ENCODE results near the gene SUSD6. TPM values are rescaled to one million over a fixed set of nuclear protein-coding genes. Genes with fewer than 3 reads are reported as not detected.
A peak's percentile ranks its signal among the peaks of the same experiment; 100 is the strongest.
"Not testable (repeated sequence)": the region's sequence is repeated elsewhere in the genome, so short reads cannot be mapped to it uniquely, and the experiment has no call there.

The SUSD6 gene
- total and polyA plus RNA-seq, 2 donors from 2014 or later = 14.3 to 84.2 TPM

- Histone ChIP-seq H3K9ac (ENCODE audit: low read length in 3 of 3) (no peak overlapping the region), H3K27me3 (ENCODE audit: control insufficient read depth, insufficient read depth, low read length) (no peaks in the 10 kb centered on the region), H3K4me1 (ENCODE audit: control insufficient read depth in 2 of 3, insufficient read depth in 2 of 3, low read depth in 1 of 3, low read length in 3 of 3) (no peaks in the 10 kb centered on the region), H3K4me3 (ENCODE audit: low read length in 3 of 3) (no peak overlapping the region), H3K27ac (ENCODE audit: low read depth in 2 of 2, low read length in 2 of 2) (no peak overlapping the region), H3K9me3 (ENCODE audit: control insufficient read depth in 2 of 3, insufficient read depth in 1 of 3, low read length in 3 of 3) (no peaks in the 10 kb centered on the region), H3K36me3 (ENCODE audit: control insufficient read depth in 2 of 3, insufficient read depth in 3 of 3, low read length in 3 of 3) (no peaks in the 10 kb centered on the region)
- FAIRE-seq (no peak), DNase-seq (no peak)
- no peak for TF ChIP-seq CTCF (IDR thresholded peaks at IDR 0.05; ENCODE audit: borderline replicate concordance, extremely low read depth, insufficient read depth)
- intact Hi-C loops (cut with DNase I) = no loop called here
Measured at GRCh38 chr14:69595336-69595735, 16.1 kb upstream of the SUSD6 start.

DNA sequence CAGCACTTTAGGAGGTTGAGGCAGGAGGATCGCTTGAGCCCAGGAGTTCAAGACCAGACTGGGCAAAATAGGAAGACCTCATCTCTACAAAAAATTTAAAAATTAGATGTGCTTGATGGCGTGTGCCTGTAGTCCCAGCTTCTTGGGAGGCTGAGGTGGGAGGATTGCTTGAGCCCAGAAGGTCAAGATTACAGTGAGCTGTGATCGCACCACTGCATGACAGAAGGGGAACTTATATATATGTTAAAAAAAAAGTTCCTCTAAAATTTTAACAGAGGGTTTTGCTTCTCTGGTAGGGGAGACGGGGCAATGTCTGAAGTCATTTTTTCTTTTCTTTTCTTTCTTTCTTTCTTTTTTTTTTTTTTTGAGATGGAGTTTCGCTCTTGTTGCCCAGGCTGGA, 12.0 kb upstream of the SUSD6 start:
- H3K36me3 ChIP-seq (ENCODE audit: control insufficient read depth in 2 of 3, insufficient read depth in 3 of 3, low read length in 3 of 3); H3K4me3 ChIP-seq (ENCODE audit: low read length in 3 of 3); H3K27me3 ChIP-seq (ENCODE audit: control insufficient read depth, insufficient read depth, low read length); H3K4me1 ChIP-seq (ENCODE audit: control insufficient read depth in 2 of 3, insufficient read depth in 2 of 3, low read depth in 1 of 3, low read length in 3 of 3); DNase-seq; intact Hi-C loops (cut with DNase I); H3K27ac ChIP-seq (ENCODE audit: low read depth in 2 of 2, low read length in 2 of 2); FAIRE-seq; H3K9ac ChIP-seq (ENCODE audit: low read length in 3 of 3); H3K9me3 ChIP-seq (ENCODE audit: control insufficient read depth in 2 of 3, insufficient read depth in 1 of 3, low read length in 3 of 3): not testable (repeated sequence)

- no peaks in the 10 kb centered on the region for H3K36me3 ChIP-seq (ENCODE audit: control insufficient read depth in 2 of 3, insufficient read depth in 3 of 3, low read length in 3 of 3)
- FAIRE-seq (no peak), DNase-seq (no peak)
- no peak for TF ChIP-seq CTCF (IDR thresholded peaks at IDR 0.05; ENCODE audit: borderline replicate concordance, extremely low read depth, insufficient read depth)
- intact Hi-C loops (cut with DNase I) = no loop called here
- no peak overlapping the region for H3K4me3 ChIP-seq (ENCODE audit: low read length in 3 of 3)
- no peak overlapping the region for H3K9ac ChIP-seq (ENCODE audit: low read length in 3 of 3)
- H3K27ac ChIP-seq (ENCODE audit: low read depth in 2 of 2, low read length in 2 of 2) = no peak overlapping the region
- H3K4me1 ChIP-seq (ENCODE audit: control insufficient read depth in 2 of 3, insufficient read depth in 2 of 3, low read depth in 1 of 3, low read length in 3 of 3) = no peaks in the 10 kb centered on the region
- no peaks in the 10 kb centered on the region for H3K27me3 ChIP-seq (ENCODE audit: control insufficient read depth, insufficient read depth, low read length)
- H3K9me3 ChIP-seq (ENCODE audit: control insufficient read depth in 2 of 3, insufficient read depth in 1 of 3, low read length in 3 of 3) = no peaks in the 10 kb centered on the region
Measured at GRCh38 chr14:69600304-69600891, 11.0 kb upstream of the SUSD6 start.

GRCh38 chr14:69605738-69606137, 5.7 kb upstream of the SUSD6 start:
- H3K27ac ChIP-seq (ENCODE audit: low read depth in 2 of 2, low read length in 2 of 2) = no peak overlapping the region
- H3K9ac ChIP-seq (ENCODE audit: low read length in 3 of 3) = no peak overlapping the region
- intact Hi-C loops (cut with DNase I) = no loop called here
- H3K27me3 ChIP-seq (ENCODE audit: control insufficient read depth, insufficient read depth, low read length) = no peaks in the 10 kb centered on the region
- no peak for TF ChIP-seq CTCF (IDR thresholded peaks at IDR 0.05; ENCODE audit: borderline replicate concordance, extremely low read depth, insufficient read depth)
- H3K36me3 ChIP-seq (ENCODE audit: control insufficient read depth in 2 of 3, insufficient read depth in 3 of 3, low read length in 3 of 3) = no peaks in the 10 kb centered on the region
- FAIRE-seq (no peak), DNase-seq (peak in 1 of 5 donors; percentile 15)
- H3K4me3 ChIP-seq (ENCODE audit: low read length in 3 of 3) = no peak overlapping the region
- no peaks in the 10 kb centered on the region for H3K9me3 ChIP-seq (ENCODE audit: control insufficient read depth in 2 of 3, insufficient read depth in 1 of 3, low read length in 3 of 3)
- H3K4me1 ChIP-seq (ENCODE audit: control insufficient read depth in 2 of 3, insufficient read depth in 2 of 3, low read depth in 1 of 3, low read length in 3 of 3) = peaks cover 0 to 14% (median 12%) of the 10 kb centered on the region in 3 donors

Measured in kidney (tissue), 14 donors.